ENCODE measurements around the gene SEC23B. TPM values are rescaled to one million over a fixed set of nuclear protein-coding genes. Genes with fewer than 3 reads are reported as not detected.

SEC23B gene
- total RNA-seq (2022; extraction: Qiagen RNA extraction; ENCODE audit: low read depth): 50.8 to 60.0 TPM (median 58.1 TPM) in 5 replicates

DNA sequence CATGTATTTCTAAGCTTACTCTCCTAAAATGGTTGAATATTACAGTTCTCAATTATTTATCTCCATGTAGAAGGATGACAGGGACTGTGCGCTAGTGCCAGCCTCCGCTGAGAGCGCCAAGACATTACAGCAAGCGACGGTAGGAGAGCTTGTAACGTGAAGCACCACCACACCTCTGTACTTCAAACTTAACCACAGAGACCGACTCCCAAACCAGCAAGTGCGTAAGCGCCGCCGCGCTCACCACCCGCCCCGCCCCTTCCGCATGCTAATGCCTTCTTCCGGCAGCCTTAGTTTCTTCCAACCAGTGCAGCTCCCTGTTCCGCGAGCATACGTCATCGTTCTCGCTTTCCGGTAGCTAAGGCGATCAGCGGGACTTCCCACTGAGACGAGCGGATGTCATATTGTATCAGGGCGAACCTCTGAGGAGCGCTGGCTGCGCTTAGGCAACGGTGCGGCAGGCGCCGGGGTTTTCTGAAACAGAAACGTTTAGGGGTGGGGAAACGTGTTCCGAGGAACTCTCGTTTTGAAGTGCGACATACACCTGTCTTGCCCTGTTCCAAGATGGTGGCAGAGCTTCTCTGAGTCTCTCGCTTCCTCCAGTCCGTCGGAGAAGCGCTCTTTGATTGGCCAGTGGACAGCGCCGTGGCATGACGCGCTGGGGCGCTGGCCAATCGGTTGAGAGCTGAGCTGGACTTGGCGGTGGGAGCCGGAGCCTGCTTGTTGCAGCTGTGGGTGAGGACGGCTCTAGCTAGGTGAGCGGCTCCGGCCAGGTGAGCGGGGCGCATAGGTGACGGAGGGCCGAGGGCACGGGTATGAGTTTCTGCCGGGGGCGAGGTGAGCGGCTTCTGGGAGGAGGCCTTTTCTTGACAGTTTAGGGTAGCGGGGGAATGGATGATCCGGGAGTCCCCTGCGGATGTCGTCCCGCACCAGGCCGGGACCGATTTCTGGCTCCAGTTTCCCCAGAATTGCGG is at the start of gene SEC23B:
TSS of gene SEC23B (plus strand) at position 723 of the 974 bp plus-strand sequence. CDS start 2,896 bp downstream, outside the sequence.

GRCh38 chr20:18466894-18467730 is 40.6 kb upstream of the SEC23B start, which contains the start of the genes DZANK1 and POLR3F:
DZANK1 (minus strand) TSS chr20:18467030; CDS start chr20:18465358, 1,672 bp downstream.
POLR3F (plus strand) TSS chr20:18467390; CDS start chr20:18467507, 117 bp downstream.

GRCh38 chr20:18496740-18497592 is 10.8 kb upstream of the SEC23B start, which contains the start of gene RBBP9:
RBBP9 (minus strand) TSS chr20:18497225; CDS start chr20:18497167, 58 bp downstream.

DNA sequence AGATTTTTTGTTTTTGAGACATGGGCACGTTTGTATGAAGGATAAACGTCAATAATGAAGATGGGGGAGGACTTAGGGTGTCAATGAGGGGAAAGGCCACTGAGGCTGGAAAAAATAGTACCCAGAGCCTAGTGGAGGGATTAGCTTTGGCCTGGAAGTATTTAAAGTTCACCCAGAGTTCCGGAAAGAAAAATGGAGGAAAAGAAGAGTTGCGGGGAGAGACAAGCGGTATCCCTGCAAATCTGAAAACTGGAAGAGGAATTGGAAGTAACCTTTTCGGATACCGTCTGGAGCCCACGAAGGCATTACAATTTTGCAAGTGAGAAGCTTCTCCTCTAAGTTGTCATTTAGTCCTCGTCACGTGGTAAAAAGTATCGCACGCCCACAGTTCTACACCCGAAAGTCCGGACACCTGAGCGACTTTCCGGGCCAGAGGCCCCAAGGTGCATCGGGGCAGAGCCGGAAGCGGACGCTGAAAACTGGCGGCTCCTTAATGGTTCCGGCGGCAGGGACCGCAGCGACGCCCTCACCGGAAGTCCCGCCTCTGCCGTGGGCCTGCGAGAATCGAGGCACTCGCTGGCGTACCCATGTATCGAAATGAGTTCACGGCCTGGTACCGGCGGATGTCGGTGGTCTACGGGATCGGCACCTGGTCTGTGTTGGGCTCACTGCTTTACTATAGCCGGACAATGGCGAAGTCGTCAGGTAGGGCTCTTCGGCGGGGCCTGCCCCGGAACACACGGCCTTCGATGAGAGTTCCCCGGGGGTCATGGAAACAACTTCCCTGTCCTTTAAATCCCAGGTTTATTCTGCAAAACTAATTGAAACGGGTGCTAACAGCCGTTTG is 59.4 kb downstream of the SEC23B start, which contains the start of gene SMIM26:
TSS of gene SMIM26 (plus strand) at position 541 of the 847 bp plus-strand sequence. CDS start at position 588, 47 bp downstream.

GRCh38 chr20:18587665-18588573 is 80.2 kb downstream of the SEC23B start, which contains the start of gene DTD1:
DTD1 (plus strand) TSS chr20:18588054; CDS start chr20:18588073, 19 bp downstream.

Other genes starting within 250 kb of the SEC23B start
- gene ZNF133, start 219.4 kb upstream of the SEC23B start, total RNA-seq (2022; extraction: Qiagen RNA extraction; ENCODE audit: low read depth): 9.7 to 12.0 TPM (median 10.9 TPM) in 5 replicates
- 2.6 to 3.2 TPM (median 2.8 TPM) in 5 replicates for gene DZANK1, start 40.9 kb upstream of the SEC23B start, total RNA-seq (2022; extraction: Qiagen RNA extraction; ENCODE audit: low read depth)
- 13.8 to 29.0 TPM (median 14.7 TPM) in 5 replicates for gene POLR3F, start 40.5 kb upstream of the SEC23B start, total RNA-seq (2022; extraction: Qiagen RNA extraction; ENCODE audit: low read depth)
- gene RBBP9, start 10.7 kb upstream of the SEC23B start, total RNA-seq (2022; extraction: Qiagen RNA extraction; ENCODE audit: low read depth): 10.4 to 16.3 TPM (median 16.0 TPM) in 5 replicates
- 124 to 159 TPM (median 134 TPM) in 5 replicates for gene SMIM26, start 59.5 kb downstream of the SEC23B start, total RNA-seq (2022; extraction: Qiagen RNA extraction; ENCODE audit: low read depth)
- gene DTD1, start 80.1 kb downstream of the SEC23B start, total RNA-seq (2022; extraction: Qiagen RNA extraction; ENCODE audit: low read depth): 75.3 to 82.0 TPM (median 80.5 TPM) in 5 replicates

Data from A549 treated with ZK216348 at 1 μM for 4 hours (cell line).